ENCODE data around the gene TTC5. TPM values are rescaled to one million over a fixed set of nuclear protein-coding genes. Genes with fewer than 3 reads are reported as not detected.

TTC5 gene
- total and polyA plus RNA-seq, 2 donors (not counting 3 experiments of a cell fraction or from before 2014, with no cell fraction given), result 10.9 to 22.9 TPM

DNA sequence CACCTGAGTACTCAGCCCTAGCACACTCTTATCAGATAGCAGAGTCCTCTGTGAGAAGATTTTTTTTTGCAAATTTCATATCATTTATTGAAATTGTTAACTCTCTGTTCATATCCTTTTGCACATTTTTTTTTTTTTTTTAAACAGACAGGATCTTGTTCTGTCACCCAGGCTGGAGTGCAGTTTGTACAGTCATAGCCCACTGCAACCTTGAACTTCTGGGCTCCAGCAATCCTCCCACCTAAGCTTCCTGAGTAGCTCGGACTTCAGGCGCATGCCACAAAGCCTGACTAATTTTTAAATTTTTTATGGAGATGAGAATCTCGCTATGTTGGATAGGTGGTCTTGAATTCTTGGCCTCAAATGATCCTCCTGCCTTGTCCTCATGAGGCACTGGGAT is 42.0 kb upstream of the TTC5 start:
- no peak for FAIRE-seq
- intact Hi-C loops (cut with micrococcal nuclease), result no loop called here

More for the DNA sequence above, 42.0 kb upstream of the TTC5 start:
- Histone ChIP-seq H3K27me3 (ENCODE audit: control insufficient read depth in 2 of 2, insufficient read depth in 2 of 2, low read length in 2 of 2) (no peaks in the 10 kb centered on the region), H3K4me1 (ENCODE audit: control insufficient read depth, extremely low read depth, insufficient read depth, low read length) (peaks cover 15% of the 10 kb centered on the region), H2AFZ (ENCODE audit: low read depth, low read length) (no peak overlapping the region), H4K20me1 (replicated peaks; ENCODE audit: control insufficient read depth, extremely low read depth, insufficient read depth, low read length) (no peaks in the 10 kb centered on the region), H3K36me3 (ENCODE audit: control insufficient read depth in 2 of 2, extremely low read depth in 1 of 2, insufficient read depth in 2 of 2, low read length in 2 of 2) (peaks cover 4 to 6% of the 10 kb centered on the region in 2 experiments), H3K27ac (ENCODE audit: insufficient read depth, low read depth, low read length) (no peak overlapping the region), H3K9me3 (replicated peaks; ENCODE audit: control insufficient read depth, insufficient read depth, low read length) (no peaks in the 10 kb centered on the region), H3K9me1 (replicated peaks; ENCODE audit: control insufficient read depth, extremely low read depth, insufficient read depth, low read length) (no peaks in the 10 kb centered on the region), H3K4me2 (ENCODE audit: insufficient read depth, low read length) (no peak overlapping the region), H3K79me2 (ENCODE audit: control insufficient read depth, insufficient read depth, low read length) (peaks cover 14% of the 10 kb centered on the region), H3K9ac (replicated peaks; ENCODE audit: extremely low read depth, insufficient read depth, low read length) (no peak overlapping the region), H3K4me3 (replicated peaks in 1 of 3; ENCODE audit: insufficient read depth in 1 of 3, low read depth in 1 of 3, low read length in 3 of 3) (no peak overlapping the region)
- ChIA-PET POLR2A (no interaction called here), CTCF (interaction anchor here (0.6 to 5.5 kb wide), 2 partner anchors 15 to 19 kb away, joined by 3 to 39 read pairs; partner anchors contain the start of gene CCNB1IP1)
- DNase-seq (ENCODE audit: low read depth, low spot score), result no peak
- no peak for TF ChIP-seq EZH2 (IDR thresholded peaks at IDR 0.05; ENCODE audit: borderline replicate concordance, low read depth, low read length, severe bottlenecking)
- TF ChIP-seq GATA2 (IDR thresholded peaks at IDR 0.05; ENCODE audit: insufficient read depth, insufficient read length, low read depth, low read length), result no peak
- no peak for TF ChIP-seq MAX (IDR thresholded peaks at IDR 0.05; ENCODE audit: insufficient read depth, insufficient read length)
- TF ChIP-seq CTCF (IDR thresholded peaks at IDR 0.05; ENCODE audit: extremely low read depth in 1 of 2, insufficient read depth in 1 of 2, low read depth in 1 of 2, low read length in 2 of 2), result no peak
- TF ChIP-seq FOS (IDR thresholded peaks at IDR 0.05; ENCODE audit: borderline replicate concordance, insufficient read depth, low read length), result no peak
- TF ChIP-seq MYC (IDR thresholded peaks at IDR 0.05; ENCODE audit: low read depth, low read length), result no peak
- TF ChIP-seq POLR2AphosphoS5 (IDR thresholded peaks at IDR 0.05; ENCODE audit: insufficient read depth, low read depth, low read length), result no peak
- no peak for TF ChIP-seq POLR2A (IDR thresholded peaks at IDR 0.05; ENCODE audit: low read depth, low read length)
- TF ChIP-seq JUN (IDR thresholded peaks at IDR 0.05; ENCODE audit: borderline replicate concordance, insufficient read depth, insufficient read length, low read depth), result no peak
- dilution Hi-C loops (cut with MboI; ENCODE audit: extremely low pct_ligation_motif_present, low sequenced_read_pairs), result no loop called here
- BruUV-seq (replicated peaks), result no TSS peak

Data from endothelial cell of umbilical vein (primary cell).